Activated naive CD8-positive, alpha-beta T cell treated with anti-CD3 and anti-CD28 coated beads for 36 hours (primary cell): ENCODE measurements around the gene MPO. TPM values are rescaled to one million over a fixed set of nuclear protein-coding genes. Genes with fewer than 3 reads are reported as not detected.

ENCODE experiments used
- DNase-seq: peaks from one replicate; pipeline ENCODE4 v3.0.0; 2021
- H3K27ac Mint-ChIP-seq: one replicate; pipeline ENCODE4 v1.8.0; 2022; ENCODE audit warnings: mild to moderate bottlenecking, moderate library complexity, mixed read lengths
- H3K27me3 Mint-ChIP-seq: one replicate; pipeline ENCODE4 v1.8.0; 2022; ENCODE audit warnings: mild to moderate bottlenecking, mixed read lengths
- H3K36me3 Mint-ChIP-seq: one replicate; pipeline ENCODE4 v1.8.0; 2021; ENCODE audit warnings: mild to moderate bottlenecking, mixed read lengths
- H3K4me1 Mint-ChIP-seq: one replicate; pipeline ENCODE4 v1.8.0; 2021; ENCODE audit warnings: mixed read lengths
- H3K4me3 Mint-ChIP-seq: one replicate; pipeline ENCODE4 v1.8.0; 2022; ENCODE audit warnings: mild to moderate bottlenecking, moderate library complexity, mixed read lengths
- H3K9me3 Mint-ChIP-seq: one replicate; pipeline ENCODE4 v1.8.0; 2022; ENCODE audit warnings: mixed read lengths
- total RNA-seq, 2 experiments: library from RNA; stranded (reverse); gene quantifications; one replicate each; pipeline ENCODE4 v1.2.3, GENCODE V29; 2021

Gene MPO
- total RNA-seq, 2 experiments from 2014 or later: not detected

- peak; percentile 65 for DNase-seq
- peaks cover 4% of the 10 kb centered on the region for H3K4me1 Mint-ChIP-seq
- no peaks in the 10 kb centered on the region for H3K27me3 Mint-ChIP-seq
- no peak overlapping the region for H3K27ac Mint-ChIP-seq
- no peaks in the 10 kb centered on the region for H3K9me3 Mint-ChIP-seq
- peaks cover 5% of the 10 kb centered on the region for H3K36me3 Mint-ChIP-seq
- no peak overlapping the region for H3K4me3 Mint-ChIP-seq
Observed at GRCh38 chr17:58303971-58304749, 23.4 kb upstream of the MPO start.

GRCh38 chr17:58302919-58303585, 22.3 kb upstream of the MPO start:
- no peaks in the 10 kb centered on the region for H3K9me3 Mint-ChIP-seq
- H3K27me3 Mint-ChIP-seq: no peaks in the 10 kb centered on the region

GRCh38 chr17:58302171-58302918, 21.6 kb upstream of the MPO start:
- no peaks in the 10 kb centered on the region for H3K9me3 Mint-ChIP-seq
- H3K4me1 Mint-ChIP-seq: peaks cover 4% of the 10 kb centered on the region
- H3K4me3 Mint-ChIP-seq: no peak overlapping the region
- no peak overlapping the region for H3K27ac Mint-ChIP-seq
- DNase-seq: no peak
- peaks cover 5% of the 10 kb centered on the region for H3K36me3 Mint-ChIP-seq
- no peaks in the 10 kb centered on the region for H3K27me3 Mint-ChIP-seq

More at GRCh38 chr17:58302919-58303585, 22.3 kb upstream of the MPO start:
- Mint-ChIP-seq H3K4me3 (no peak overlapping the region), H3K4me1 (peaks cover 4% of the 10 kb centered on the region), H3K36me3 (peaks cover 5% of the 10 kb centered on the region), H3K27ac (no peak overlapping the region)
- no peak for DNase-seq

- DNase-seq: no peak
- Mint-ChIP-seq H3K9me3 (no peaks in the 10 kb centered on the region), H3K4me3 (no peak overlapping the region), H3K27ac (no peak overlapping the region), H3K36me3 (peaks cover 5% of the 10 kb centered on the region), H3K4me1 (peaks cover 4% of the 10 kb centered on the region), H3K27me3 (no peaks in the 10 kb centered on the region)
Observed at GRCh38 chr17:58301504-58302150, 20.9 kb upstream of the MPO start.

GRCh38 chr17:58300336-58300735, 19.6 kb upstream of the MPO start:
- H3K4me1 Mint-ChIP-seq: peaks cover 4% of the 10 kb centered on the region
- H3K27ac Mint-ChIP-seq: no peak overlapping the region

GRCh38 chr17:58294034-58294433, 13.3 kb upstream of the MPO start:
- Mint-ChIP-seq H3K4me3 (no peak overlapping the region), H3K9me3 (peaks cover 1% of the 10 kb centered on the region), H3K36me3 (no peaks in the 10 kb centered on the region), H3K4me1 (no peaks in the 10 kb centered on the region), H3K27me3 (peaks cover 16% of the 10 kb centered on the region), H3K27ac (no peak overlapping the region)
- no peak for DNase-seq

More at GRCh38 chr17:58300336-58300735, 19.6 kb upstream of the MPO start:
- Mint-ChIP-seq H3K27me3 (no peaks in the 10 kb centered on the region), H3K36me3 (peaks cover 5% of the 10 kb centered on the region), H3K9me3 (no peaks in the 10 kb centered on the region), H3K4me3 (no peak overlapping the region)
- no peak for DNase-seq

GRCh38 chr17:58291246-58291645, 10.5 kb upstream of the MPO start:
- H3K4me3 Mint-ChIP-seq: no peak overlapping the region
- peaks cover 26% of the 10 kb centered on the region for H3K27me3 Mint-ChIP-seq
- peaks cover 1% of the 10 kb centered on the region for H3K9me3 Mint-ChIP-seq
- H3K4me1 Mint-ChIP-seq: no peaks in the 10 kb centered on the region
- no peak for DNase-seq
- no peak overlapping the region for H3K27ac Mint-ChIP-seq
- H3K36me3 Mint-ChIP-seq: no peaks in the 10 kb centered on the region

- peaks cover 27% of the 10 kb centered on the region for H3K27me3 Mint-ChIP-seq
- no peak overlapping the region for H3K4me3 Mint-ChIP-seq
- H3K9me3 Mint-ChIP-seq: peaks cover 1% of the 10 kb centered on the region
- no peak for DNase-seq
- H3K27ac Mint-ChIP-seq: no peak overlapping the region
- no peaks in the 10 kb centered on the region for H3K36me3 Mint-ChIP-seq
- H3K4me1 Mint-ChIP-seq: no peaks in the 10 kb centered on the region
Observed at GRCh38 chr17:58289869-58290268, 9.1 kb upstream of the MPO start.

GRCh38 chr17:58285422-58285810, 4.7 kb upstream of the MPO start:
- H3K9me3 Mint-ChIP-seq: no peaks in the 10 kb centered on the region
- peaks cover 30% of the 10 kb centered on the region for H3K27me3 Mint-ChIP-seq
- no peaks in the 10 kb centered on the region for H3K4me1 Mint-ChIP-seq
- H3K27ac Mint-ChIP-seq: no peak overlapping the region
- H3K4me3 Mint-ChIP-seq: no peak overlapping the region
- no peak for DNase-seq
- H3K36me3 Mint-ChIP-seq: no peaks in the 10 kb centered on the region

- no peak for DNase-seq
- Mint-ChIP-seq H3K4me3 (no peak overlapping the region), H3K27me3 (peaks cover 32% of the 10 kb centered on the region), H3K9me3 (no peaks in the 10 kb centered on the region), H3K27ac (no peak overlapping the region), H3K36me3 (no peaks in the 10 kb centered on the region), H3K4me1 (peaks cover 2% of the 10 kb centered on the region)
Observed at GRCh38 chr17:58284613-58285421, 4.1 kb upstream of the MPO start.

- Mint-ChIP-seq H3K36me3 (no peaks in the 10 kb centered on the region), H3K4me3 (no peak overlapping the region), H3K27ac (no peak overlapping the region), H3K4me1 (peaks cover 5% of the 10 kb centered on the region), H3K9me3 (no peaks in the 10 kb centered on the region), H3K27me3 (peaks cover 37% of the 10 kb centered on the region)
- no peak for DNase-seq
Observed at GRCh38 chr17:58283674-58284612, 3.2 kb upstream of the MPO start.

- Mint-ChIP-seq H3K9me3 (no peaks in the 10 kb centered on the region), H3K36me3 (no peaks in the 10 kb centered on the region), H3K4me3 (no peak overlapping the region), H3K4me1 (peaks cover 5% of the 10 kb centered on the region), H3K27ac (no peak overlapping the region), H3K27me3 (peaks cover 47% of the 10 kb centered on the region)
- DNase-seq: no peak
Observed at GRCh38 chr17:58282442-58282841, 1.7 kb upstream of the MPO start.

- Mint-ChIP-seq H3K9me3 (no peaks in the 10 kb centered on the region), H3K27me3 (peaks cover 42% of the 10 kb centered on the region), H3K36me3 (no peaks in the 10 kb centered on the region), H3K27ac (no peak overlapping the region), H3K4me3 (no peak overlapping the region), H3K4me1 (peaks cover 5% of the 10 kb centered on the region)
- no peak for DNase-seq
Observed at GRCh38 chr17:58281511-58282011, 826 bp upstream of the MPO start.
